A673 (cell line): ENCODE results near the gene RNF180. TPM values are rescaled to one million over a fixed set of nuclear protein-coding genes. Genes with fewer than 3 reads are reported as not detected.

Experiments
- BruUV-seq: library from RNA; stranded (reverse); fragments of 400-500 nt; replicated peaks from 2 replicates; lab custom pipeline; 2021; lab: Mats Ljungman, UMichigan
- CTCF ChIA-PET: fragments of 300-600 bp; sonication (Branson Sonifier 250); formaldehyde crosslinking; loops from one replicate; lab custom pipeline; 2022; ENCODE audit warnings: antibody characterized with exemption; lab: Charles Lee
- POLR2A ChIA-PET: fragments of 300-600 bp; sonication (Branson Sonifier 250); formaldehyde crosslinking; loops from one replicate; lab custom pipeline; 2022; ENCODE audit warnings: antibody characterized with exemption; ENCODE audit not compliant: low non-redundant PET; lab: Charles Lee
- DNase-seq: peaks from one replicate; pipeline ENCODE4 v3.0.0-alpha.2; 2015; ENCODE audit warnings: low spot score
- H3K27ac ChIP-seq: fragments of 200-600 bp; sonication (generic); 2 replicates; pipeline ENCODE4 v1.5.1; 2016; ENCODE audit warnings: mixed run types, low read depth, mild to moderate bottlenecking, mixed read lengths, antibody characterized with exemption, low read length; ENCODE audit not compliant: poor library complexity, severe bottlenecking
- H3K27me3 ChIP-seq: fragments of 200-600 bp; sonication (generic); replicated peaks from 2 replicates; pipeline ENCODE4 v1.6.1; 2017; ENCODE audit warnings: mixed run types, low read depth, mild to moderate bottlenecking, mixed read lengths, antibody characterized with exemption, low read length; ENCODE audit not compliant: insufficient read depth, poor library complexity
- H3K36me3 ChIP-seq: fragments of 200-600 bp; sonication (generic); 2 replicates; pipeline ENCODE4 v1.6.1; 2016; ENCODE audit warnings: mixed run types, mild to moderate bottlenecking, mixed read lengths, antibody characterized with exemption, low read length; ENCODE audit not compliant: insufficient read depth, poor library complexity, severe bottlenecking
- H3K4me1 ChIP-seq: fragments of 200-600 bp; sonication (generic); 2 replicates; pipeline ENCODE4 v1.6.1; 2017; ENCODE audit warnings: mixed run types, mild to moderate bottlenecking, mixed read lengths, antibody characterized with exemption, low read length; ENCODE audit not compliant: insufficient read depth, poor library complexity, severe bottlenecking
- H3K4me3 ChIP-seq: fragments of 200-600 bp; sonication (generic); 2 replicates; pipeline ENCODE4 v1.5.1; 2016; ENCODE audit warnings: low read depth, mixed run types, mild to moderate bottlenecking, mixed read lengths, low read length; ENCODE audit not compliant: poor library complexity, severe bottlenecking
- H3K9me3 ChIP-seq: fragments of 200-600 bp; sonication (generic); 2 replicates; pipeline ENCODE4 v1.6.1; 2016; ENCODE audit warnings: mixed run types, low read depth, mild to moderate bottlenecking, mixed read lengths, antibody characterized with exemption, low read length; ENCODE audit not compliant: poor library complexity, severe bottlenecking
- CTCF ChIP-seq: fragments of 300-800, 200-600 bp; sonication (generic); conservative IDR thresholded peaks from 2 replicates; pipeline ENCODE4 v1.5.1; 2017; ENCODE audit warnings: low read depth, mild to moderate bottlenecking, antibody characterized with exemption, low read length, moderate library complexity, mixed read lengths
- EZH2 ChIP-seq: fragments of 200-600 bp; sonication (generic); IDR thresholded peaks from 2 replicates; pipeline ENCODE4 v1.6.1; 2017; ENCODE audit warnings: borderline replicate concordance, low read depth, mild to moderate bottlenecking, mixed read lengths, antibody characterized with exemption, low read length; ENCODE audit not compliant: poor library complexity, severe bottlenecking
- intact Hi-C: fragments of 100-400 bp; cut with micrococcal nuclease; formaldehyde crosslinking; loops from one replicate; pipeline ENCODE4 v1.10.0; 2022; ENCODE audit not compliant: unreplicated experiment
- total RNA-seq: library from RNA; stranded (reverse); gene quantifications from 2 replicates; pipeline ENCODE4 v1.2.3, GENCODE V29; 2021

Gene RNF180
- total RNA-seq, 1 experiment from 2014 or later = 0.67 TPM

- H3K36me3 ChIP-seq = no peaks in the 10 kb centered on the region
- CTCF ChIA-PET = no interaction called here
Observed at GRCh38 chr5:64147379-64147778, 18.3 kb upstream of the RNF180 start.

GRCh38 chr5:64147849-64148441, 17.7 kb upstream of the RNF180 start:
- no peak overlapping the region for H3K4me3 ChIP-seq
- ChIA-PET POLR2A (no interaction called here), CTCF (no interaction called here)
- no peaks in the 10 kb centered on the region for H3K36me3 ChIP-seq
- BruUV-seq = no TSS peak
- no peak overlapping the region for H3K27ac ChIP-seq
- intact Hi-C loops = loop anchor here (2.0 to 10.0 kb wide), 3 partner anchors 59 to 637 kb away; no protein-coding TSS in a partner anchor
- H3K4me1 ChIP-seq = no peaks in the 10 kb centered on the region
- DNase-seq = peak; percentile 73
- no peaks in the 10 kb centered on the region for H3K9me3 ChIP-seq
- TF ChIP-seq CTCF (peak; percentile 75), EZH2 (no peak)
- H3K27me3 ChIP-seq = no peaks in the 10 kb centered on the region

More at GRCh38 chr5:64147379-64147778, 18.3 kb upstream of the RNF180 start:
- POLR2A ChIA-PET = no interaction called here
- no peaks in the 10 kb centered on the region for H3K27me3 ChIP-seq
- no TSS peak for BruUV-seq
- DNase-seq = no peak
- intact Hi-C loops = loop anchor here (5.0 to 10.0 kb wide), 2 partner anchors 465 to 637 kb away; no protein-coding TSS in a partner anchor
- H3K4me1 ChIP-seq = no peaks in the 10 kb centered on the region
- TF ChIP-seq EZH2 (no peak), CTCF (no peak)
- H3K9me3 ChIP-seq = no peaks in the 10 kb centered on the region
- H3K4me3 ChIP-seq = no peak overlapping the region
- H3K27ac ChIP-seq = no peak overlapping the region

- H3K36me3 ChIP-seq = no peaks in the 10 kb centered on the region
- DNase-seq = no peak
- intact Hi-C loops = loop anchor here (2.0 to 10.0 kb wide), 3 partner anchors 58 to 636 kb away; no protein-coding TSS in a partner anchor
- H3K27ac ChIP-seq = no peak overlapping the region
- no peaks in the 10 kb centered on the region for H3K9me3 ChIP-seq
- no peak overlapping the region for H3K4me3 ChIP-seq
- H3K27me3 ChIP-seq = no peaks in the 10 kb centered on the region
- POLR2A ChIA-PET = no interaction called here
- TF ChIP-seq CTCF = no peak
- H3K4me1 ChIP-seq = no peaks in the 10 kb centered on the region
- CTCF ChIA-PET = no interaction called here
- BruUV-seq = no TSS peak
Observed at GRCh38 chr5:64149268-64149667, 16.4 kb upstream of the RNF180 start.
